Ishikawa (cell line): ENCODE measurements around the gene KASH5.

Experiments used
- CREB1 ChIP-seq: IDR thresholded peaks from 2 replicates; pipeline ENCODE4 v1.6.1; 2012; ENCODE audit warnings: low read depth
- EP300 ChIP-seq: IDR thresholded peaks from 2 replicates; pipeline ENCODE4 v1.6.1; 2012; ENCODE audit warnings: borderline replicate concordance
- MAX ChIP-seq: IDR thresholded peaks from 2 replicates; pipeline ENCODE4 v1.6.1; 2012
- TCF12 ChIP-seq: IDR thresholded peaks from 2 replicates; pipeline ENCODE4 v1.6.1; 2012; ENCODE audit warnings: low read depth
- YY1 ChIP-seq: IDR thresholded peaks from 2 replicates; pipeline ENCODE4 v1.6.1; 2012; ENCODE audit warnings: low read depth

GRCh38 chr19:49448432-49448786 lies 60.4 kb downstream of the KASH5 start:
- TF ChIP-seq TCF12 (no peak), CREB1 (no peak), EP300 (no peak), YY1 (no peak), MAX (no peak)
